Nephron (organoid): ENCODE results near the gene GALR3.
A peak's percentile ranks its signal among the peaks of the same experiment; 100 is the strongest.

Experiments
- H3K27ac Mint-ChIP-seq, 3 experiments: 2 replicates each; pipeline ENCODE4 v1.8.0; 2020; ENCODE audit warnings: mixed read lengths in 3 of 3, mild to moderate bottlenecking in 2 of 3, moderate library complexity in 1 of 3
- H3K27me3 Mint-ChIP-seq: 2 replicates; pipeline ENCODE4 v1.8.0; 2021; ENCODE audit warnings: low read depth, mild to moderate bottlenecking, moderate library complexity, mixed read lengths
- H3K36me3 Mint-ChIP-seq: 2 replicates; pipeline ENCODE4 v1.8.0; 2020; ENCODE audit warnings: low read depth, mixed read lengths
- H3K4me1 Mint-ChIP-seq: 2 replicates; pipeline ENCODE4 v1.8.0; 2020; ENCODE audit warnings: mixed read lengths
- H3K4me3 Mint-ChIP-seq, 3 experiments: 2 replicates each; pipeline ENCODE4 v1.8.0; 2020; ENCODE audit warnings: mild to moderate bottlenecking in 3 of 3, mixed read lengths in 3 of 3, moderate library complexity in 2 of 3
- H3K9me3 Mint-ChIP-seq: 2 replicates; pipeline ENCODE4 v1.8.0; 2020; ENCODE audit warnings: mixed read lengths
- TF ChIP-seq, protein P1 (sequence below), 3 experiments: fragments of 200-600 bp; sonication (generic); IDR thresholded peaks; one replicate each; pipeline ENCODE4 v1.5.0; 2021; ENCODE audit warnings: antibody characterized with exemption in 3 of 3; ENCODE audit not compliant: unreplicated experiment in 3 of 3

Gene GALR3

DNA sequence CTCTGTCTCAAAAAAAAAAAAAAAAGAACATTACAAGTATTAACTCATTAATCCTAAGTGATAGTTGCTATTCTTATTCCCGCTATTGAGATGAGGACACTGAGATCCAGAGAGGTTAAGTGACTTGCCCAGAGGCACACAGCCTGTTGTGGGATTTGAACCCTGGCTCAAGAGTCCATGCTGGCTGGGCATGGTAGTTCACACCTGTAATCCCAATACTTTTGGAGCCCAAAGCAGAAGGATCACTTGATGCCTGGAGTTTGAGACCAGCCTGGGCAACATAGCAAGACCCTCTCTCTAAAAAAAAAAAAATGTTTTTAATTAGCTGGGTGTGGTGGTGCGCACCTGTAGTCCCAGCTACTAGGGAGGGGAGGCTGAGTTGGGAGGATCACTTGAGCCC lies 11.3 kb upstream of the GALR3 start:
- H3K4me1 Mint-ChIP-seq = peaks cover 8% of the 10 kb centered on the region
- no peak overlapping the region for H3K27ac Mint-ChIP-seq
- H3K9me3 Mint-ChIP-seq = no peaks in the 10 kb centered on the region
- TF ChIP-seq, protein P1, sequence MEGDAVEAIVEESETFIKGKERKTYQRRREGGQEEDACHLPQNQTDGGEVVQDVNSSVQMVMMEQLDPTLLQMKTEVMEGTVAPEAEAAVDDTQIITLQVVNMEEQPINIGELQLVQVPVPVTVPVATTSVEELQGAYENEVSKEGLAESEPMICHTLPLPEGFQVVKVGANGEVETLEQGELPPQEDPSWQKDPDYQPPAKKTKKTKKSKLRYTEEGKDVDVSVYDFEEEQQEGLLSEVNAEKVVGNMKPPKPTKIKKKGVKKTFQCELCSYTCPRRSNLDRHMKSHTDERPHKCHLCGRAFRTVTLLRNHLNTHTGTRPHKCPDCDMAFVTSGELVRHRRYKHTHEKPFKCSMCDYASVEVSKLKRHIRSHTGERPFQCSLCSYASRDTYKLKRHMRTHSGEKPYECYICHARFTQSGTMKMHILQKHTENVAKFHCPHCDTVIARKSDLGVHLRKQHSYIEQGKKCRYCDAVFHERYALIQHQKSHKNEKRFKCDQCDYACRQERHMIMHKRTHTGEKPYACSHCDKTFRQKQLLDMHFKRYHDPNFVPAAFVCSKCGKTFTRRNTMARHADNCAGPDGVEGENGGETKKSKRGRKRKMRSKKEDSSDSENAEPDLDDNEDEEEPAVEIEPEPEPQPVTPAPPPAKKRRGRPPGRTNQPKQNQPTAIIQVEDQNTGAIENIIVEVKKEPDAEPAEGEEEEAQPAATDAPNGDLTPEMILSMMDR (IDR thresholded peaks at IDR 0.05; ENCODE audit: unreplicated experiment in 3 of 3) = no peak
- peak overlapping the region in 2 of 3 experiments; percentile 30 to 39 for H3K4me3 Mint-ChIP-seq
- no peaks in the 10 kb centered on the region for H3K36me3 Mint-ChIP-seq
- no peaks in the 10 kb centered on the region for H3K27me3 Mint-ChIP-seq

DNA sequence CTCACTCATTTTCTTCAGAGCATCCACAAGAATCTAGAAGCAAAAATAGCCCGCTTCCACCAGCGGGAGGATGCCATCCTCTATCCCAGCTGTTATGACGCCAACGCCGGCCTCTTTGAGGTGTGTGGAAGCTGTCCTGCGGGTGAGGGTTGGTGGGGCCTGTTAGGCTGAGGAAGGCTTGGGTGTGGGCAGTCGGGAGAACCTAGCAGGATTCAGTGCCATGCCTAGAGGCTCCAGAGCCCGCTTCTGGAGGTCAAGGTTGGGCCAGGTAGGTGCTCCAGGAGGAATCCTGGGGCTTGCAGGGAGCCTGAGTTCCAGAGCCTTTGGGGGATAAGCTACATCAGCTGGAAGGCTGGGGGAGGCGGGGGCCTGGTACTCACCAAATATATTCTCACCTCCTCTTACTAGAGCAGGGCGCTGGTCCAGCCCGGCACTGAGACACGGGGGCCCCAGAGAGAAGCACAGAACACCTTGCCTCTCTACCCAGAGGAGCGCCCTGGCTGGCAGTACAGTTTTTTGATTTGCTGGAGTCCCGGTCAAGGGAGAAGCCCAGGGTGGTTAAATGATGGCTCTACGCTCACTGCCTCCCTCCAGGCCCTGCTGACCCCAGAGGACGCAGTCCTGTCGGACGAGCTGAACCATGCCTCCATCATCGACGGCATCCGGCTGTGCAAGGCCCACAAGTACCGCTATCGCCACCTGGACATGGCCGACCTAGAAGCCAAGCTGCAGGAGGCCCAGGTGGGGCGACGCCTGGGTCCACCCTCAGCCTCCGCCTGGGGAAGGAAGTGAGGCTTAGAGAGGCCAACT lies 10.1 kb upstream of the GALR3 start:
- Mint-ChIP-seq H3K4me1 (peaks cover 16% of the 10 kb centered on the region), H3K27me3 (no peaks in the 10 kb centered on the region), H3K4me3 (peak overlapping the region in 1 of 3 experiments; percentile 38), H3K27ac (no peak overlapping the region), H3K36me3 (peaks cover 4% of the 10 kb centered on the region), H3K9me3 (no peaks in the 10 kb centered on the region)
- TF ChIP-seq, protein P1 (IDR thresholded peaks at IDR 0.05; ENCODE audit: unreplicated experiment in 3 of 3) = no peak

DNA sequence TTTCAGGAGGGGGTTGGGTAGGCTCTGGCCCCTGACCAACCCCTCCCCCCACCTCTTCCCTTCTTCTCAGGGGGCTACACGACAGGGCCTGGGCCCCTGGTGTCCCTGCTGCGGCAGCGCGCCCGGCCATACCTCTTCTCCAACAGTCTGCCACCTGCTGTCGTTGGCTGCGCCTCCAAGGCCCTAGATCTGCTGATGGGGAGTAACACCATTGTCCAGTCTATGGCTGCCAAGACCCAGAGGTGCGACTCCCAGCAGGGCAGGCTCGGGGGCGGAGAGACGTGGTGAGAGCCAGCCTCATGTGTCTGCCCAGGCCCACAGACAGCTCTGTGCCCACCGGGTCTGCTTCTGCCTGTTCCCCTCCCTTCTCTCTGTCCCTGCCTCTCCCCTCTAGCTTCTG lies 7.6 kb upstream of the GALR3 start:
- H3K9me3 Mint-ChIP-seq = no peaks in the 10 kb centered on the region
- H3K36me3 Mint-ChIP-seq = peaks cover 4% of the 10 kb centered on the region
- TF ChIP-seq, protein P1 (IDR thresholded peaks at IDR 0.05; ENCODE audit: unreplicated experiment in 3 of 3) = no peak
- H3K27me3 Mint-ChIP-seq = peaks cover 20% of the 10 kb centered on the region
- no peak overlapping the region for H3K27ac Mint-ChIP-seq
- H3K4me3 Mint-ChIP-seq = no peak overlapping the region
- peaks cover 11% of the 10 kb centered on the region for H3K4me1 Mint-ChIP-seq

DNA sequence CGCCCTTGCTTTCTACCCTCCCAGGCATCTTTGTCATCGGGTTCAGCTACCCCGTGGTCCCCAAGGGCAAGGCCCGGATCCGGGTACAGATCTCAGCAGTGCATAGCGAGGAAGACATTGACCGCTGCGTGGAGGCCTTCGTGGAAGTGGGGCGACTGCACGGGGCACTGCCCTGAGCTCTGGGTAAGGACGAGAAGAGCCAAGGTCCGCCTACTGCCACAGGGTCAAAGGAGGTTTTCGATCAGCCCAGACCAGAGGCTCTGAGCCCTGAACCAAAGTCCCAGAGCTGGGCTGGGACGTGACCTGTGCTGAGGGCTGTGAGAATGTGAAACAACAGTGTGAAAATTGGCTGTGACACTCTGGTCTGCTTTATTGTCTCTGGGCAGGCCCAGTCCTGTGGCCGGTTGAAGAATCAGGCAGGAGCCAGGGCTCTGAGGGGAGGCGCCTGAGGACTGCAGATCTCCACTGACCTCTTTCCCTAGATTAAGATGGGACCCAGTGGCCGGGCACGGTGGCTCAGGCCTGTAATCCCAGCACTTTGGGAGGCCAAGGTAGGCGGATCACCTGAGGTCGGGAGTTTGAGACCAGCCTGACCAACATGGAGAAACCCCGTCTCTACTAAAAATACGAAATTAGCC lies 6.5 kb upstream of the GALR3 start:
- Mint-ChIP-seq H3K36me3 (peaks cover 4% of the 10 kb centered on the region), H3K27ac (no peak overlapping the region), H3K9me3 (no peaks in the 10 kb centered on the region), H3K4me3 (no peak overlapping the region), H3K4me1 (peaks cover 11% of the 10 kb centered on the region), H3K27me3 (peaks cover 27% of the 10 kb centered on the region)
- TF ChIP-seq, protein P1 (IDR thresholded peaks at IDR 0.05; ENCODE audit: unreplicated experiment in 3 of 3) = no peak

DNA sequence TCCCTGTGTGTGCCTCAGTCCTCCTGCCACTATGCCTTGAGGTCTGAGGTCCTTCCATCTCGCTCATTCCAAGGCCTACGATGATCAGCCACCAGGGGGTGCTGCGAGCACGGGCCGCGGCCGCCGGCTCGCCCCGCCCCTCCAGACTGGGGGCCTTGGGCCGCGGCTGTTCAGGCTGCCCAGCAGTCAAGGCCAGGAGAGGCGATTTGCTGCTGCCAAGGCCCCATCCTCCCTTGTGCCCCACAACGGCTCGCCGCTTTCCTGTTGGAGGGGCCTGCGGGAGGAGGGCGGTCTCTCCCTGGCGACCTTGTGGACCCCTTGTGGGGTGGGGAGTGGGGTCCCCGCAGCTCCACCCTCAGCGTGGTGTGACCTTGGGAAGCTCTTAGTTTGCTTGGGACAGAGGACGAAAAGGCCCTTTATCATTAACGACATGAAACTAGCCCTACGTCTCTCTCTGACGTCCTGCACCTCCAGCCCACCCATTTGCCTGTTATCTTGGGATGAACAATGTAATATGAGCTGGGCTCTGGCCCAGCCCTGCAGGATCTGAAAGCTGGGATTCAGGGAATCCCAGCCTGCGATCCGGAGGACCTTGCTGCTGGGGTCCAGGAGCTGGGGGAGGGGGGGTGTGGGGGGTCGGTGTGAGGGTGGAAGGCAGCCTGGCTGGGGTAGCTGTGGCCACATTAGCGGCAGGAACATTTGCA lies 5.3 kb upstream of the GALR3 start:
- Mint-ChIP-seq H3K9me3 (no peaks in the 10 kb centered on the region), H3K4me1 (peaks cover 15% of the 10 kb centered on the region), H3K4me3 (peak overlapping the region; percentile 81 to 86 (median 84)), H3K27ac (peak overlapping the region; percentile 92 to 99 (median 95)), H3K27me3 (peaks cover 39% of the 10 kb centered on the region), H3K36me3 (peaks cover 4% of the 10 kb centered on the region)
- TF ChIP-seq, protein P1 (IDR thresholded peaks at IDR 0.05; ENCODE audit: unreplicated experiment in 3 of 3) = peak; percentile 95 to 98 (median 97)
